ENCODE results near the gene PHLDB2. TPM values are rescaled to one million over a fixed set of nuclear protein-coding genes. Genes with fewer than 3 reads are reported as not detected.

Gene PHLDB2
- total RNA-seq, 1 donor from 2014 or later = 43.5 TPM

DNA sequence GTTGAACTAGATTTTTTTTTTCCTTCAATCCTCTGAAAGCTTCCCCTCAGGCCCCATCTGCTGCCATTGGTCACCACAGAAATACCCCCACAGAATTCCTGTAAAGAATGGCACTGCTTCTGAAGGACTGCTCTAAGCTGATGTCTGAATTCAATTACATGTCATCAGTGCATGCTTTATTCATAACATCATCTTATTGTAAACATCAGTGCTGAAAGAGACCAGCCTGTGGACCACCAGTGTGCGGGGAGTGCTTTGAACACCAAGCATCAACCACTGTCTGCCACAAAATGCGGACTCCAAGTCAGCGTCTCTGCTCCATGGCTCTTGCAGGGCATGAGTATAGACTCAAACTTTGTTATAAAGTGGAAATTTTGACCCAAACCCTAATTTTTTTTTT is 11.6 kb downstream of the PHLDB2 start:
- H3K4me3 Mint-ChIP-seq = no peak overlapping the region
- peaks cover 49% of the 10 kb centered on the region for H3K4me1 Mint-ChIP-seq (ENCODE audit: unreplicated experiment)
- no peak for DNase-seq (ENCODE audit: extremely low spot score, unreplicated experiment)
- no peak overlapping the region for H3K27ac Mint-ChIP-seq
- H3K27me3 Mint-ChIP-seq = no peaks in the 10 kb centered on the region
- TF ChIP-seq, protein P1, sequence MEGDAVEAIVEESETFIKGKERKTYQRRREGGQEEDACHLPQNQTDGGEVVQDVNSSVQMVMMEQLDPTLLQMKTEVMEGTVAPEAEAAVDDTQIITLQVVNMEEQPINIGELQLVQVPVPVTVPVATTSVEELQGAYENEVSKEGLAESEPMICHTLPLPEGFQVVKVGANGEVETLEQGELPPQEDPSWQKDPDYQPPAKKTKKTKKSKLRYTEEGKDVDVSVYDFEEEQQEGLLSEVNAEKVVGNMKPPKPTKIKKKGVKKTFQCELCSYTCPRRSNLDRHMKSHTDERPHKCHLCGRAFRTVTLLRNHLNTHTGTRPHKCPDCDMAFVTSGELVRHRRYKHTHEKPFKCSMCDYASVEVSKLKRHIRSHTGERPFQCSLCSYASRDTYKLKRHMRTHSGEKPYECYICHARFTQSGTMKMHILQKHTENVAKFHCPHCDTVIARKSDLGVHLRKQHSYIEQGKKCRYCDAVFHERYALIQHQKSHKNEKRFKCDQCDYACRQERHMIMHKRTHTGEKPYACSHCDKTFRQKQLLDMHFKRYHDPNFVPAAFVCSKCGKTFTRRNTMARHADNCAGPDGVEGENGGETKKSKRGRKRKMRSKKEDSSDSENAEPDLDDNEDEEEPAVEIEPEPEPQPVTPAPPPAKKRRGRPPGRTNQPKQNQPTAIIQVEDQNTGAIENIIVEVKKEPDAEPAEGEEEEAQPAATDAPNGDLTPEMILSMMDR (conservative IDR thresholded peaks at IDR 0.05) = no peak
- no peaks in the 10 kb centered on the region for H3K9me3 Mint-ChIP-seq
- peaks cover 10% of the 10 kb centered on the region for H3K36me3 Mint-ChIP-seq

DNA sequence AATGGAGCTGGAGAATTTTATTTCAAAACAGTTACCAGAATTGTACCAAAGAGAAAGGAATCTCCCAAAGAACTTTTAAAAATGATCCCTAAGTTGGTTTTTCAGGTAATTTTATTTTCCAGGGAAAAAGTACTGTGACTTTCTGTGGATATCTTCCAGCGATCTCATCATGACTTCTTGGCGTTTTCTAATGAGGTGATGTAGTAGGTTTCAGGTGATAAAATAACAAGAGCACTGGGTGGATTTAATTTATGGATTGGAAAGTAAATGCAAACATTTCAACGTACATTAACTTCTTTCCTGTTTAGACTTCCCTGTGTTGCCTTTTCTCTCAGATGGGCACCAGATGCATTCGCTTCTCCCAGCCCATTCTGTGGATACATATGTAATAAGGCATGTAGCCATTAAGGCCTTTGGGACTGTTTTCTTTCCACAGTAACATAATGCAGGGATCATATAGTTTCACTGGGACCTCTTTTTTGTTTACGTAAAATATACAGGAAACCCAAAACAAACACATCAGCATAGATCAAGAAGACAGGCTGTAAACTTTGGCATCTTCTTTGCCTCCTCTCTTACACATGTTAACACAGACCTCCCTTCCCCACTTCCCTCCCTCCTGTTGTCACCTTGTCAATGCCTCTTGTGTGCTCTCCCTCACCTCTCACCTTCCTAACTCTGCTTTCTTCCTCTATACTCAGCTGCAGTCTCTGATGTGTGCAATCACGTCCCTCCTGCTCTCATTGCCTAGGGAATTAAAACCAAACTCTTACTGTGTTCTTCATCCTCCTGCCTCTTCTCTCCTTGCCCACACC is 13.0 kb downstream of the PHLDB2 start:
- Mint-ChIP-seq H3K9me3 (no peaks in the 10 kb centered on the region), H3K27ac (peak overlapping the region; percentile 46), H3K4me3 (no peak overlapping the region), H3K4me1 (ENCODE audit: unreplicated experiment) (peaks cover 43% of the 10 kb centered on the region), H3K36me3 (peaks cover 10% of the 10 kb centered on the region), H3K27me3 (no peaks in the 10 kb centered on the region)
- TF ChIP-seq, protein P1 (conservative IDR thresholded peaks at IDR 0.05) = no peak
- no peak for DNase-seq (ENCODE audit: extremely low spot score, unreplicated experiment)

- Mint-ChIP-seq H3K36me3 (peaks cover 18% of the 10 kb centered on the region), H3K4me3 (no peak overlapping the region), H3K27me3 (no peaks in the 10 kb centered on the region), H3K27ac (no peak overlapping the region), H3K4me1 (ENCODE audit: unreplicated experiment) (peaks cover 43% of the 10 kb centered on the region), H3K9me3 (no peaks in the 10 kb centered on the region)
- TF ChIP-seq, protein P1 (conservative IDR thresholded peaks at IDR 0.05) = no peak
- no peak for DNase-seq (ENCODE audit: extremely low spot score, unreplicated experiment)
Observed at GRCh38 chr3:111872979-111873378, 13.9 kb downstream of the PHLDB2 start.

DNA sequence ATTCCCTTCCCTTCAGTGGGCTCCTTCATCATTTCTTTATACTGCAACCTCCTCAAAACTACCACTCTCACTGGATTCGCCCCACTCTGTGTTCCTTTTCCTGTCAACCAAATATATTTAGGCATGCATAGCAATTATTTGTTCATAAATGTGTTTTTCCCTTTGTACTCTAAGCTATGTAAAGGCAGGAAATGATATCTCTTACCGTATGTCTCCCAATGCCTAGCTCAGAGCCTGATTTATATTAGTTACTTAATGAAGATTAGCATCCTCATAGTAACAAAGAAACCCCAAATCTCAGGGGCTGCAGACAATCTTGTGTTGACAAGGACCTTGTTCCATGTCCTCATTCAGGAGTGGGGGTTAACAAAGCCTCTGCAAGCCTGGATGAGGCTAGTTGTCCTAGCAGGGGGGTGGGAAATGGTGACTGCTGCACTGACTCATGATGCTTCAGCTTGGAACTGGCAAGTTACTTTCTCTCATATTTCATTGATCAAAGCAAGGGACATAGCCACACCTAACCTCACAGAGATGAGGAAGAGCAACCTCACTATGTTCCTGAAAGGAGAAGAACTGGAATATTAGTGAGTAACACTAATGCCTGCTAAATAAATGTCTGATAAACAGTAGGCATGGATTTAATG is 15.2 kb downstream of the PHLDB2 start:
- DNase-seq (ENCODE audit: extremely low spot score, unreplicated experiment) = no peak
- peaks cover 36% of the 10 kb centered on the region for H3K4me1 Mint-ChIP-seq (ENCODE audit: unreplicated experiment)
- H3K27me3 Mint-ChIP-seq = no peaks in the 10 kb centered on the region
- peak overlapping the region; percentile 14 for H3K27ac Mint-ChIP-seq
- no peak overlapping the region for H3K4me3 Mint-ChIP-seq
- no peaks in the 10 kb centered on the region for H3K9me3 Mint-ChIP-seq
- peaks cover 18% of the 10 kb centered on the region for H3K36me3 Mint-ChIP-seq
- TF ChIP-seq, protein P1 (conservative IDR thresholded peaks at IDR 0.05) = no peak

DNA sequence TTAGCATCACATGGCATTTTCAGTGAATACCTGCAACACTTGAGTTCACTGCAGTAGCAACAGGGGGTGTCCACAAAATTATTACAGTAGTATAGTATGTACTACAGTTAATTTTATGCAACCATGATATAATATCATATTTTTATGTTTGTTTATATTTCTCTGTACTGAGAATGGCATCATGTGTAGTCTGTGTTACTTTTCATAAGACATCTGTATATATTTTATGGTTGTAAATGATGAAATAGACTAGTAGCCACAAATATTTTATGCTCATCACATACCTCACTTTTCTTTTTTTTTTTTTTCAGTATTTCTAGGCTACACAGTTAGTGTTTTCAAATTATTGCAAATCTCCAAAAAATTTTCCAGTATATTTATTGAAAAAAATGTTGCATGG is 22.4 kb downstream of the PHLDB2 start:
- no peak overlapping the region for H3K4me3 Mint-ChIP-seq
- no peaks in the 10 kb centered on the region for H3K9me3 Mint-ChIP-seq
- H3K27me3 Mint-ChIP-seq = no peaks in the 10 kb centered on the region
- peaks cover 31% of the 10 kb centered on the region for H3K36me3 Mint-ChIP-seq
- no peak overlapping the region for H3K27ac Mint-ChIP-seq
- DNase-seq (ENCODE audit: extremely low spot score, unreplicated experiment) = no peak
- peaks cover 5% of the 10 kb centered on the region for H3K4me1 Mint-ChIP-seq (ENCODE audit: unreplicated experiment)
- TF ChIP-seq, protein P1 (conservative IDR thresholded peaks at IDR 0.05) = no peak

Data from type B pancreatic cell (in vitro differentiated cells).